Liver (tissue), 9 donors: ENCODE results near the gene DSG2. TPM values are rescaled to one million over a fixed set of nuclear protein-coding genes. Genes with fewer than 3 reads are reported as not detected.

Experiments used
- DNase-seq: peaks from one replicate; pipeline ENCODE4 v3.0.0-alpha.2; 2017; ENCODE audit warnings: low spot score
- H3K27ac ChIP-seq, 2 donors: one replicate each; pipeline ENCODE4 v1.7.0; 2013; ENCODE audit warnings: inconsistent platforms in 2 of 2, low read length in 2 of 2, control low read depth in 1 of 2, low read depth in 1 of 2, mild to moderate bottlenecking in 1 of 2
- H3K27me3 ChIP-seq, 4 donors: one replicate each; pipeline versions ENCODE4 v1.6.1 to v1.7.0; 2013; ENCODE audit warnings: low read length in 3 of 4, inconsistent platforms in 1 of 4, mild to moderate bottlenecking in 1 of 4, moderate library complexity in 1 of 4; ENCODE audit not compliant: control insufficient read depth in 4 of 4, insufficient read depth in 4 of 4
- H3K36me3 ChIP-seq, 4 donors: one replicate each; pipeline versions ENCODE4 v1.6.1 to v1.7.0; 2013; ENCODE audit warnings: low read length in 3 of 4, mild to moderate bottlenecking in 3 of 4, low read depth in 1 of 4, moderate library complexity in 1 of 4; ENCODE audit not compliant: control insufficient read depth in 4 of 4, insufficient read depth in 3 of 4
- H3K4me1 ChIP-seq, 4 donors: one replicate each; pipeline versions ENCODE4 v1.6.1 to v1.7.0; 2013; ENCODE audit warnings: low read length in 3 of 4, mild to moderate bottlenecking in 3 of 4, moderate library complexity in 1 of 4; ENCODE audit not compliant: control insufficient read depth in 4 of 4, insufficient read depth in 4 of 4
- H3K4me3 ChIP-seq, 3 donors: one replicate each; pipeline versions ENCODE4 v1.6.1 to v1.7.0; 2013; ENCODE audit warnings: low read length in 3 of 3, control low read depth in 1 of 3, low read depth in 1 of 3, mild to moderate bottlenecking in 1 of 3
- H3K9ac ChIP-seq, 2 donors: one replicate each; pipeline ENCODE4 v1.7.0; 2013; ENCODE audit warnings: low read length in 2 of 2, mild to moderate bottlenecking in 2 of 2, moderate library complexity in 2 of 2, control low read depth in 1 of 2, low read depth in 1 of 2
- H3K9me3 ChIP-seq, 4 donors: one replicate each; pipeline versions ENCODE4 v1.6.1 to v1.7.0; 2013; ENCODE audit warnings: low read length in 3 of 4; ENCODE audit not compliant: control insufficient read depth in 4 of 4
- EGR1 ChIP-seq, 2 donors: IDR thresholded peaks; 2 replicates each; pipeline ENCODE4 v1.6.1; 2016 to 2018; ENCODE audit warnings: antibody characterized with exemption in 2 of 2, low read depth in 2 of 2
- FOXA1 ChIP-seq: IDR thresholded peaks from 2 replicates; pipeline ENCODE4 v1.6.1; 2016; ENCODE audit warnings: antibody characterized with exemption
- FOXA2 ChIP-seq: IDR thresholded peaks from 2 replicates; pipeline ENCODE4 v1.6.1; 2016; ENCODE audit warnings: antibody characterized with exemption
- HNF4A ChIP-seq, 2 donors: conservative IDR thresholded peaks; 2 replicates each; pipeline ENCODE4 v1.6.1; 2016; ENCODE audit warnings: antibody characterized with exemption in 2 of 2, mild to moderate bottlenecking in 2 of 2
- HNF4G ChIP-seq: IDR thresholded peaks from 2 replicates; pipeline ENCODE4 v1.6.1; 2016; ENCODE audit warnings: antibody characterized with exemption
- JUND ChIP-seq, 2 donors: IDR thresholded peaks; 2 replicates each; pipeline ENCODE4 v1.6.1; 2016; ENCODE audit warnings: antibody characterized with exemption in 2 of 2
- RAD21 ChIP-seq, 2 donors: IDR thresholded peaks; 2 replicates each; pipeline ENCODE4 v1.6.1; 2016; ENCODE audit warnings: antibody characterized with exemption in 2 of 2, mild to moderate bottlenecking in 2 of 2
- RXRA ChIP-seq, 2 donors: IDR thresholded peaks; 2 replicates each; pipeline ENCODE4 v1.6.1; 2017 to 2018; ENCODE audit warnings: antibody characterized with exemption in 2 of 2, mild to moderate bottlenecking in 1 of 2
- SP1 ChIP-seq: IDR thresholded peaks from 2 replicates; pipeline ENCODE4 v1.6.1; 2018; ENCODE audit warnings: antibody characterized with exemption, mild to moderate bottlenecking
- TAF1 ChIP-seq: conservative IDR thresholded peaks from 2 replicates; pipeline ENCODE4 v1.6.1; 2016; ENCODE audit warnings: antibody characterized with exemption, mild to moderate bottlenecking
- YY1 ChIP-seq: IDR thresholded peaks from 2 replicates; pipeline ENCODE4 v1.6.1; 2016; ENCODE audit warnings: antibody characterized with exemption, mild to moderate bottlenecking
- WGBS: extraction: QIAGEN DNeasy Blood & Tissue Kit; methylation state at CpG from one replicate; pipeline ENCODE4 v1.1.7; 2013; 5-methylcytosine and 5-hydroxymethylcytosine counted together
- polyA plus RNA-seq, 2 donors: library from polyadenylated mRNA; stranded (reverse) in 1 of 2; unstranded in 1 of 2; fragments of 200-250 nt in 1 of 2; fragments of >200 nt in 1 of 2; fragmentation: Nextera tagmentation in 1 of 2; extraction: Ambion mirVana in 1 of 2; gene quantifications; one replicate each; pipeline versions ENCODE4 v1.2.1 to v1.2.3, GENCODE V29; 2013 to 2015
- total RNA-seq, 2 donors: library from RNA; depleted of rRNA; stranded (reverse); fragments of >200 nt; gene quantifications; one replicate each; pipeline ENCODE4 v1.2.3, GENCODE V29; 2014
- TF ChIP-seq, protein P1 (sequence below): IDR thresholded peaks from 2 replicates; pipeline ENCODE4 v1.6.1; 2016; ENCODE audit warnings: antibody characterized with exemption, mild to moderate bottlenecking
- TF ChIP-seq, protein P2 (sequence below): IDR thresholded peaks from 2 replicates; pipeline ENCODE4 v1.6.1; 2016; ENCODE audit warnings: antibody characterized with exemption
- TF ChIP-seq, protein P3 (sequence below): fragments of 150-350 bp; IDR thresholded peaks from 2 replicates; pipeline ENCODE4 v1.5.1; 2017; ENCODE audit warnings: improper control_type of control experiment, low read depth, low read length; ENCODE audit not compliant: missing input control
- TF ChIP-seq, protein P4 (sequence below): IDR thresholded peaks from 2 replicates; pipeline ENCODE4 v1.6.1; 2016; ENCODE audit warnings: antibody characterized with exemption
- TF ChIP-seq, protein P5 (sequence below): IDR thresholded peaks from 2 replicates; pipeline ENCODE4 v1.6.1; 2016; ENCODE audit warnings: antibody characterized with exemption
- donor health status: healthy.
- donor health status: healthy.
- donor health status: healthy.
- donor health status: healthy.
- donor health status: healthy.

Gene DSG2
- total and polyA plus RNA-seq, 4 donors, result 5.4 to 13.9 (median 9.6) TPM

DNA sequence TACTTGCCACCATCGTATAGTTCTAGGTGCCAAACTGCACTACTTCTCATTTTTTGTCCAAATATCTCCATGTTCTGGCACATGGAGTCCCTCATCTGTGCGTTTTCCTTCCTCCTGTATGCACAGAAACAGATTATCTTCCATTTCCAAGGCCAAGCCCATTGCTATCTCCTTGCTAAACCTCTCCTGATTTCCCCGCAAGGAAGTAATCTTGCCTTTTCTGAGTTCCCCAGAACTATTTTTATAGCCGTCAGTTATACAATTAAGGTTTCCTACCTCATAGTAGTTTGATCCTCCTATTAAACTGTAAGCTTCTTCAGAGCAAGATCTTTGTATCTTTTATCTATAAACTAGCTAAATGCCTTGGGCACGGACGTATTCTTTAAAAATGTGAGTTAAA is 7.2 kb downstream of the DSG2 start:
- WGBS, result 64% methylated on average over 6 of the region's 6 CpGs
- TF ChIP-seq, protein P1, sequence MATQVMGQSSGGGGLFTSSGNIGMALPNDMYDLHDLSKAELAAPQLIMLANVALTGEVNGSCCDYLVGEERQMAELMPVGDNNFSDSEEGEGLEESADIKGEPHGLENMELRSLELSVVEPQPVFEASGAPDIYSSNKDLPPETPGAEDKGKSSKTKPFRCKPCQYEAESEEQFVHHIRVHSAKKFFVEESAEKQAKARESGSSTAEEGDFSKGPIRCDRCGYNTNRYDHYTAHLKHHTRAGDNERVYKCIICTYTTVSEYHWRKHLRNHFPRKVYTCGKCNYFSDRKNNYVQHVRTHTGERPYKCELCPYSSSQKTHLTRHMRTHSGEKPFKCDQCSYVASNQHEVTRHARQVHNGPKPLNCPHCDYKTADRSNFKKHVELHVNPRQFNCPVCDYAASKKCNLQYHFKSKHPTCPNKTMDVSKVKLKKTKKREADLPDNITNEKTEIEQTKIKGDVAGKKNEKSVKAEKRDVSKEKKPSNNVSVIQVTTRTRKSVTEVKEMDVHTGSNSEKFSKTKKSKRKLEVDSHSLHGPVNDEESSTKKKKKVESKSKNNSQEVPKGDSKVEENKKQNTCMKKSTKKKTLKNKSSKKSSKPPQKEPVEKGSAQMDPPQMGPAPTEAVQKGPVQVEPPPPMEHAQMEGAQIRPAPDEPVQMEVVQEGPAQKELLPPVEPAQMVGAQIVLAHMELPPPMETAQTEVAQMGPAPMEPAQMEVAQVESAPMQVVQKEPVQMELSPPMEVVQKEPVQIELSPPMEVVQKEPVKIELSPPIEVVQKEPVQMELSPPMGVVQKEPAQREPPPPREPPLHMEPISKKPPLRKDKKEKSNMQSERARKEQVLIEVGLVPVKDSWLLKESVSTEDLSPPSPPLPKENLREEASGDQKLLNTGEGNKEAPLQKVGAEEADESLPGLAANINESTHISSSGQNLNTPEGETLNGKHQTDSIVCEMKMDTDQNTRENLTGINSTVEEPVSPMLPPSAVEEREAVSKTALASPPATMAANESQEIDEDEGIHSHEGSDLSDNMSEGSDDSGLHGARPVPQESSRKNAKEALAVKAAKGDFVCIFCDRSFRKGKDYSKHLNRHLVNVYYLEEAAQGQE, result no peak
- TF ChIP-seq RAD21 (IDR thresholded peaks at IDR 0.05) (no peak), SP1 (no peak), HNF4G (no peak), JUND (IDR thresholded peaks at IDR 0.05) (no peak), RXRA (IDR thresholded peaks at IDR 0.05) (no peak), TAF1 (no peak), FOXA2 (no peak), FOXA1 (no peak), YY1 (no peak), EGR1 (IDR thresholded peaks at IDR 0.05; ENCODE audit: low read depth in 2 of 2) (no peak)
- TF ChIP-seq, protein P2, sequence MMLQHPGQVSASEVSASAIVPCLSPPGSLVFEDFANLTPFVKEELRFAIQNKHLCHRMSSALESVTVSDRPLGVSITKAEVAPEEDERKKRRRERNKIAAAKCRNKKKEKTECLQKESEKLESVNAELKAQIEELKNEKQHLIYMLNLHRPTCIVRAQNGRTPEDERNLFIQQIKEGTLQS, result no peak
- TF ChIP-seq, protein P3, sequence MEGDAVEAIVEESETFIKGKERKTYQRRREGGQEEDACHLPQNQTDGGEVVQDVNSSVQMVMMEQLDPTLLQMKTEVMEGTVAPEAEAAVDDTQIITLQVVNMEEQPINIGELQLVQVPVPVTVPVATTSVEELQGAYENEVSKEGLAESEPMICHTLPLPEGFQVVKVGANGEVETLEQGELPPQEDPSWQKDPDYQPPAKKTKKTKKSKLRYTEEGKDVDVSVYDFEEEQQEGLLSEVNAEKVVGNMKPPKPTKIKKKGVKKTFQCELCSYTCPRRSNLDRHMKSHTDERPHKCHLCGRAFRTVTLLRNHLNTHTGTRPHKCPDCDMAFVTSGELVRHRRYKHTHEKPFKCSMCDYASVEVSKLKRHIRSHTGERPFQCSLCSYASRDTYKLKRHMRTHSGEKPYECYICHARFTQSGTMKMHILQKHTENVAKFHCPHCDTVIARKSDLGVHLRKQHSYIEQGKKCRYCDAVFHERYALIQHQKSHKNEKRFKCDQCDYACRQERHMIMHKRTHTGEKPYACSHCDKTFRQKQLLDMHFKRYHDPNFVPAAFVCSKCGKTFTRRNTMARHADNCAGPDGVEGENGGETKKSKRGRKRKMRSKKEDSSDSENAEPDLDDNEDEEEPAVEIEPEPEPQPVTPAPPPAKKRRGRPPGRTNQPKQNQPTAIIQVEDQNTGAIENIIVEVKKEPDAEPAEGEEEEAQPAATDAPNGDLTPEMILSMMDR, result no peak
- TF ChIP-seq, protein P4, sequence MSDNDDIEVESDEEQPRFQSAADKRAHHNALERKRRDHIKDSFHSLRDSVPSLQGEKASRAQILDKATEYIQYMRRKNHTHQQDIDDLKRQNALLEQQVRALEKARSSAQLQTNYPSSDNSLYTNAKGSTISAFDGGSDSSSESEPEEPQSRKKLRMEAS, result no peak
- TF ChIP-seq, protein P5, sequence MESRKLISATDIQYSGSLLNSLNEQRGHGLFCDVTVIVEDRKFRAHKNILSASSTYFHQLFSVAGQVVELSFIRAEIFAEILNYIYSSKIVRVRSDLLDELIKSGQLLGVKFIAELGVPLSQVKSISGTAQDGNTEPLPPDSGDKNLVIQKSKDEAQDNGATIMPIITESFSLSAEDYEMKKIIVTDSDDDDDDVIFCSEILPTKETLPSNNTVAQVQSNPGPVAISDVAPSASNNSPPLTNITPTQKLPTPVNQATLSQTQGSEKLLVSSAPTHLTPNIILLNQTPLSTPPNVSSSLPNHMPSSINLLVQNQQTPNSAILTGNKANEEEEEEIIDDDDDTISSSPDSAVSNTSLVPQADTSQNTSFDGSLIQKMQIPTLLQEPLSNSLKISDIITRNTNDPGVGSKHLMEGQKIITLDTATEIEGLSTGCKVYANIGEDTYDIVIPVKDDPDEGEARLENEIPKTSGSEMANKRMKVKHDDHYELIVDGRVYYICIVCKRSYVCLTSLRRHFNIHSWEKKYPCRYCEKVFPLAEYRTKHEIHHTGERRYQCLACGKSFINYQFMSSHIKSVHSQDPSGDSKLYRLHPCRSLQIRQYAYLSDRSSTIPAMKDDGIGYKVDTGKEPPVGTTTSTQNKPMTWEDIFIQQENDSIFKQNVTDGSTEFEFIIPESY, result no peak
- H3K9ac ChIP-seq, result no peak overlapping the region
- no peaks in the 10 kb centered on the region for H3K9me3 ChIP-seq
- H3K4me1 ChIP-seq, result no peaks in the 10 kb centered on the region
- H3K27me3 ChIP-seq, result no peaks in the 10 kb centered on the region
- DNase-seq, result no peak
- H3K4me3 ChIP-seq, result no peak overlapping the region
- H3K27ac ChIP-seq, result no peak overlapping the region
- H3K36me3 ChIP-seq, result no peaks in the 10 kb centered on the region

DNA sequence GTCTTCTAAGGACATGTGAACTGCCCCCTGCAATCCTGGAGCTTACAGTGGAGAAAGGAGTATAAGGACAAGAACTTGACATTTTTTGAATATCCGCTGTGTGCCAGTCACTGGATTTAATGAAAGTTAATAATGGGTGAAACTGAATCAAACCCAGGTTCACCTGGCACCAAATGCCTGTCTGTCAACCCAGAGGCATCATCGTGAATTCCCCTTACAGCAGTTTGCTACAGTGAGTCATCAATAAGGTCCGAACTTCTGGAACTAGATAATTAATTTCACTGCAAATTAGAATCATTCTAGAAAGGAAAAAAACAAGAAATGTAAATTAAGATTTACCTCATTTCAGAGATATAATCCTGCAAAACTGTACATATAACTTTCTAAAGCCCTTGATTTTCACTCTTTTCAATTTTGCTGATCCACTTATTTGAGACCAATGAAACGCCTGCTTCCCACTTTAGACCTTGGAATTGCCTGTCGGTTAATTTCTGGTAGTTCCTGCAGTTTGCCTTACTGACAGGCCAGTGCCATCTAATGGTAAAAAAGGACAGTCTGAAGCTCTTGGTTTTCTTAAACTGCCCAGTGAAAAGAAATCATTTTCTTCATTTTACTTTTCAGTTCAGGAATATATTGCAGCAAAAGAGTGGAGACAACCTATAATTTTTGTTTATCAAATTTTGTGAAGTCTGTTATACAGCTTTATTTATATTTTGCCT is 8.2 kb downstream of the DSG2 start:
- Histone ChIP-seq H3K9me3 (no peaks in the 10 kb centered on the region), H3K9ac (no peak overlapping the region), H3K27me3 (no peaks in the 10 kb centered on the region), H3K36me3 (no peaks in the 10 kb centered on the region), H3K4me1 (no peaks in the 10 kb centered on the region), H3K4me3 (no peak overlapping the region), H3K27ac (no peak overlapping the region)
- no peak for DNase-seq
- TF ChIP-seq, protein P5, result no peak
- TF ChIP-seq, protein P4, result no peak
- TF ChIP-seq RAD21 (IDR thresholded peaks at IDR 0.05) (peak; percentile 87 to 88), RXRA (IDR thresholded peaks at IDR 0.05) (peak in 1 of 2 donors; percentile 6), FOXA2 (no peak), HNF4A (conservative IDR thresholded peaks at IDR 0.05) (peak; percentile 19 to 53)
- TF ChIP-seq, protein P3, result peak; percentile 53
- WGBS, result 54% methylated on average over 5 of the region's 5 CpGs
